Measurements from ENCODE around the gene CES3. TPM values are rescaled to one million over a fixed set of nuclear protein-coding genes. Genes with fewer than 3 reads are reported as not detected.

CES3 gene
- total RNA-seq, 1 experiment from 2014 or later, result 3.7 TPM

DNA sequence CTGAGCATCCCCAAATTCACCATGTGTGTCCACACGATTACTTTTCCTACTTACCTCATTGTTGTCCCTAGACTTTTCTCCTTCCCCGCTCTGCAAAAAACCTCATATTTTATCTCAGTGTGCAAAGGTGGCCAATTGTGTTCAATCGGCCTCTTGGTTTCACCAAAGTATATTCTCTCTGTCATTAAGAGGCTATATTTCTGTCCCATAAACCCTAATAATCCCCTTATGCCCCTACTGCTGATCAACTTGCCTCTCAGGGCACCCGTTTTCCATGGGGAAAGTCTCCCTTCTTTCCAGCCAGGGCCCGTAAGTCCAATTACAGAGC lies 14.1 kb upstream of the CES3 start:
- no peak overlapping the region for H3K14ac ChIP-seq (ENCODE audit: insufficient read depth, low read length)
- no peak overlapping the region for H2AFZ ChIP-seq (ENCODE audit: low read length)
- no peak overlapping the region for H3K18ac ChIP-seq (ENCODE audit: insufficient read length, low read depth, low read length)
- Mint-ChIP-seq H3K27me3 (ENCODE audit: low read depth) (peaks cover 5% of the 10 kb centered on the region), H3K27ac (no peak overlapping the region), H3K36me3 (ENCODE audit: insufficient read depth in 1 of 3, low read depth in 3 of 3) (peaks cover 7 to 24% (median 21%) of the 10 kb centered on the region in 3 experiments; a peak in 6 of 7 replicates), H3K9me3 (peaks cover 6 to 8% of the 10 kb centered on the region in 2 experiments; a peak in 3 of 5 replicates), H3K4me1 (peaks cover 2 to 4% of the 10 kb centered on the region in 2 experiments; a peak in 2 of 4 replicates), H3K4me3 (no peak overlapping the region)
- no peaks in the 10 kb centered on the region for H3K23me2 ChIP-seq (ENCODE audit: insufficient read length, low read depth, low read length, poor library complexity, severe bottlenecking)
- no peaks in the 10 kb centered on the region for H4K20me1 ChIP-seq (ENCODE audit: control insufficient read depth, insufficient read depth, insufficient read length)
- no peak overlapping the region for H2BK5ac ChIP-seq (ENCODE audit: insufficient read length, low read length)
- no peaks in the 10 kb centered on the region for H3K4me1 ChIP-seq (ENCODE audit: insufficient read depth, low read length)
- H3K27ac ChIP-seq (ENCODE audit: insufficient read length, low read depth, low read length), result no peak overlapping the region
- H3K4ac ChIP-seq (ENCODE audit: low read depth, low read length), result no peak overlapping the region
- H3K4me2 ChIP-seq (ENCODE audit: insufficient read depth, insufficient read length, low read length), result no peak overlapping the region
- H4K8ac ChIP-seq (replicated peaks; ENCODE audit: insufficient read length, low read depth, low read length), result no peak overlapping the region
- H2BK20ac ChIP-seq (ENCODE audit: low read depth, low read length, poor library complexity, severe bottlenecking), result no peak overlapping the region
- no peak for DNase-seq
- no peak overlapping the region for H2BK12ac ChIP-seq (ENCODE audit: insufficient read length, low read depth, low read length)
- no peak overlapping the region for H4K91ac ChIP-seq (ENCODE audit: insufficient read length, low read depth, low read length)
- H4K5ac ChIP-seq (ENCODE audit: insufficient read length, low read depth, low read length), result no peak overlapping the region
- no peak overlapping the region for H2BK120ac ChIP-seq (ENCODE audit: low read depth, low read length, poor library complexity, severe bottlenecking)
- H3T11ph ChIP-seq (ENCODE audit: low read length), result no peak overlapping the region
- H3K79me2 ChIP-seq (ENCODE audit: insufficient read depth, low read length), result no peaks in the 10 kb centered on the region
- no peak overlapping the region for H2AK5ac ChIP-seq (ENCODE audit: insufficient read length, low read length)
- H3K9me3 ChIP-seq (ENCODE audit: control insufficient read depth, low read depth, low read length), result no peaks in the 10 kb centered on the region
- no CpG with 5 or more reads among the region's 5 CpGs for WGBS (ENCODE audit: extremely low coverage, insufficient read length, low lambda C conversion rate)
- H3K79me1 ChIP-seq (ENCODE audit: insufficient read depth, low read depth, low read length, poor library complexity, severe bottlenecking), result no peaks in the 10 kb centered on the region
- no peak overlapping the region for H3K56ac ChIP-seq (ENCODE audit: insufficient read length, low read depth, low read length)
- H3K23ac ChIP-seq (ENCODE audit: insufficient read length, low read depth, low read length), result no peak overlapping the region
- TF ChIP-seq CTCF (conservative IDR thresholded peaks at IDR 0.05), result no peak
- H3K9ac ChIP-seq (ENCODE audit: extremely low read depth, insufficient read length, low read length), result no peak overlapping the region
- H3K27me3 ChIP-seq (ENCODE audit: insufficient read depth, low read length), result peaks cover 14% of the 10 kb centered on the region; the same call in 1 of the 2 replicates
- no peak overlapping the region for H2BK15ac ChIP-seq (ENCODE audit: low read depth, low read length)

Measured in H9 (cell line).